Liver (tissue), 3 donors: ENCODE results near the gene TMEM44.

Source experiments
- ATF3 ChIP-seq: IDR thresholded peaks from 2 replicates; pipeline ENCODE4 v1.6.1; 2016; ENCODE audit warnings: antibody characterized with exemption
- MAX ChIP-seq: IDR thresholded peaks from 2 replicates; pipeline ENCODE4 v1.6.1; 2016; ENCODE audit warnings: antibody characterized with exemption
- RAD21 ChIP-seq, 2 donors: IDR thresholded peaks; 2 replicates each; pipeline ENCODE4 v1.6.1; 2016; ENCODE audit warnings: antibody characterized with exemption in 2 of 2, mild to moderate bottlenecking in 2 of 2
- TAF1 ChIP-seq: conservative IDR thresholded peaks from 2 replicates; pipeline ENCODE4 v1.6.1; 2016; ENCODE audit warnings: antibody characterized with exemption, mild to moderate bottlenecking
- YY1 ChIP-seq: IDR thresholded peaks from 2 replicates; pipeline ENCODE4 v1.6.1; 2016; ENCODE audit warnings: antibody characterized with exemption, mild to moderate bottlenecking
- TF ChIP-seq, protein P1 (sequence below): fragments of 150-350 bp; IDR thresholded peaks from 2 replicates; pipeline ENCODE4 v1.5.1; 2017; ENCODE audit warnings: improper control_type of control experiment, low read depth, low read length; ENCODE audit not compliant: missing input control
- donor health status: healthy.
- donor health status: healthy.

DNA sequence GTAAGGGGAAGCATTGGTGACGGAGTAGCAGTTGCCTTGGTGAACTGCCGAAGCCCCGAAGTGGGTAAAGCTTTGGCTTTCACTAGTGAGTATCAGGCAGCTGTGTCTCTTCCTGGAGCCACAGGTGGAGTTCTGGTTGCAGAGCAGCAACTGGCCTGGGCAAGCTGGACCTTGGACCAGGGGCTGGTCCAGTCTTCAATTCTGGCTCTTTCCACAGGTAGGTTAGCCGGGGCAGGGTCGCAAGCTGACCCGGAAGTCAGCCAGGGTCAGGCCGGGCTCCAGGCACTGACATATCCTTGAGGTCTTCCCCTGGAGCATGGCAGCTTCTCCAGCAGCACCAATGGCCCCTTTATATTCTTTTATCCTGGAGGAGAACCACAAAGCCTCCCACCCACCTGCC lies 73.2 kb downstream of the TMEM44 start:
- TF ChIP-seq, protein P1, sequence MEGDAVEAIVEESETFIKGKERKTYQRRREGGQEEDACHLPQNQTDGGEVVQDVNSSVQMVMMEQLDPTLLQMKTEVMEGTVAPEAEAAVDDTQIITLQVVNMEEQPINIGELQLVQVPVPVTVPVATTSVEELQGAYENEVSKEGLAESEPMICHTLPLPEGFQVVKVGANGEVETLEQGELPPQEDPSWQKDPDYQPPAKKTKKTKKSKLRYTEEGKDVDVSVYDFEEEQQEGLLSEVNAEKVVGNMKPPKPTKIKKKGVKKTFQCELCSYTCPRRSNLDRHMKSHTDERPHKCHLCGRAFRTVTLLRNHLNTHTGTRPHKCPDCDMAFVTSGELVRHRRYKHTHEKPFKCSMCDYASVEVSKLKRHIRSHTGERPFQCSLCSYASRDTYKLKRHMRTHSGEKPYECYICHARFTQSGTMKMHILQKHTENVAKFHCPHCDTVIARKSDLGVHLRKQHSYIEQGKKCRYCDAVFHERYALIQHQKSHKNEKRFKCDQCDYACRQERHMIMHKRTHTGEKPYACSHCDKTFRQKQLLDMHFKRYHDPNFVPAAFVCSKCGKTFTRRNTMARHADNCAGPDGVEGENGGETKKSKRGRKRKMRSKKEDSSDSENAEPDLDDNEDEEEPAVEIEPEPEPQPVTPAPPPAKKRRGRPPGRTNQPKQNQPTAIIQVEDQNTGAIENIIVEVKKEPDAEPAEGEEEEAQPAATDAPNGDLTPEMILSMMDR: no peak
- TF ChIP-seq ATF3 (no peak), YY1 (no peak), TAF1 (no peak), MAX (peak; percentile 26), RAD21 (IDR thresholded peaks at IDR 0.05) (peak in 1 of 2 donors; percentile 69)
